ENCODE measurements around the gene PARP11.

The PARP11 gene

DNA sequence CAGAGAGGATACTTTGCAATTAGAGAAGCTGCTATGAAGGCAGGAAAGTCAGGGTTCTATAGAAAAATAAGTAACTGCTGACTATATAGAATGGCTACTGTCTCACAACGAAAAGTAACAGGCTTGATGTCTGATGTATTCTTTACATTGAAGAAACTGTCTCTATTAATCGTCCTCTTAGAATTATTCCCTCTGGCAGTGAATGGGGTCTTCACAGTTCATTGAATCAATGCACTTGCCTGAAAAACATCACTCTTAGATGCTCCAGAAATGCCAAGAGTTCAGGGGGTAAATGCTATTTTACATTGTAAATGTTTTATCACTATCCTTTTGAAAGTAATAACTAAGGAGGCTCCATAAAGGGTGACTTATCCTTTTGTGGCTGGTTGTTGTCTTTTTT lies 82.6 kb downstream of the PARP11 start:
- TF ChIP-seq, protein P1, sequence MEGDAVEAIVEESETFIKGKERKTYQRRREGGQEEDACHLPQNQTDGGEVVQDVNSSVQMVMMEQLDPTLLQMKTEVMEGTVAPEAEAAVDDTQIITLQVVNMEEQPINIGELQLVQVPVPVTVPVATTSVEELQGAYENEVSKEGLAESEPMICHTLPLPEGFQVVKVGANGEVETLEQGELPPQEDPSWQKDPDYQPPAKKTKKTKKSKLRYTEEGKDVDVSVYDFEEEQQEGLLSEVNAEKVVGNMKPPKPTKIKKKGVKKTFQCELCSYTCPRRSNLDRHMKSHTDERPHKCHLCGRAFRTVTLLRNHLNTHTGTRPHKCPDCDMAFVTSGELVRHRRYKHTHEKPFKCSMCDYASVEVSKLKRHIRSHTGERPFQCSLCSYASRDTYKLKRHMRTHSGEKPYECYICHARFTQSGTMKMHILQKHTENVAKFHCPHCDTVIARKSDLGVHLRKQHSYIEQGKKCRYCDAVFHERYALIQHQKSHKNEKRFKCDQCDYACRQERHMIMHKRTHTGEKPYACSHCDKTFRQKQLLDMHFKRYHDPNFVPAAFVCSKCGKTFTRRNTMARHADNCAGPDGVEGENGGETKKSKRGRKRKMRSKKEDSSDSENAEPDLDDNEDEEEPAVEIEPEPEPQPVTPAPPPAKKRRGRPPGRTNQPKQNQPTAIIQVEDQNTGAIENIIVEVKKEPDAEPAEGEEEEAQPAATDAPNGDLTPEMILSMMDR (IDR thresholded peaks at IDR 0.05; ENCODE audit: borderline replicate concordance, control extremely low read depth, extremely low read depth, insufficient read depth, missing control alignments), result no peak
- no peak for DNase-seq (ENCODE audit: low spot score)
- in situ Hi-C loops (cut with MboI; ENCODE audit: low sequenced_read_pairs, unreplicated experiment), result loop anchor here (25.0 kb wide), 1 partner anchor 453 kb away; no protein-coding TSS in a partner anchor

DNA sequence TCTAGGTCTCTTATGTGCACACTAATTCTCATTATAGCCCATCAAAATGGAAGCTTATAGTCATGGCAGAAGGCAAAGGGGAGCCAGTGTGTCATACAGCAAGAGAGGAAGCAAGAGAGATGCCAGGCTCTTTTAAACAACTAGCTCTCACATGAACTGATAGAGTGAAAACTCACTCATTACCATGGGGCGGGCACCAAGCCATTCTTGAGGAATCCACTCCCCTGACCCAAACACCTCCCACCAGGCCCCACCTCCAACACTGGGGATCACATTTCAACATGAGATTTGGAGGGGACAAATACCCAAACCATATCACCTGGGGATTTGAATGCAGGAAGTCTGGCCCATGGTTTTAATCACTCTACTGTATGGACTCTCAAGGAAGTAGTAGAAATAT lies 83.4 kb downstream of the PARP11 start:
- TF ChIP-seq, protein P1 (IDR thresholded peaks at IDR 0.05; ENCODE audit: borderline replicate concordance, control extremely low read depth, extremely low read depth, insufficient read depth, missing control alignments), result no peak
- DNase-seq (ENCODE audit: low spot score), result no peak
- in situ Hi-C loops (cut with MboI; ENCODE audit: low sequenced_read_pairs, unreplicated experiment), result loop anchor here (25.0 kb wide), 1 partner anchor 453 kb away; no protein-coding TSS in a partner anchor

DNA sequence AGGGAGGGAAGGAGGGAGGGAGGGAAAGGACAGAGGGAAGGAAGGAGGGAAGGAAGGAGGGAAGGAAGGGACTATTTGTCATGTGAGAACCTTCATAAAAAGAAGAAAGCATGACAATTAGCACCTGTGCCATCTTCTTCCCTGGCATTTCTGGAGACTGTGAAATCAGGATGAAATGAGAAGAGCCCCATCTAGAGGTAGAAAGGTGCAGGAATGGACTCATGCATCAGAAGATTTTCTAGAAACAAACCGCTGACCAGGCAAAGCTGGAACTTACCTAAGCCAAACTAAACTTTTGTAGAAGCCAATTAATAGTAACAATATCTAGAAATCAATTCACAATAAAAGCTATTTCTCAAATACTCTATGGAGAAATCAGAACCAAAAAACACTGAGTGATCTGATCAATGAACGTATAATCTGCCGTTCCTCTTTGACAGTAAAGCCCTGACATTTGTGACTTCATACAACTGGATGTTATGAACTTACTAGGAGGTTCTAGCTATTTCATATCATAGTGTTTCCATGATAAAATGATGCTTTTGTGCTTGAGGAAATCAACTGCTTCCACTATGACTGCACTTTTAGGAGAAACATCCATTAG lies 95.9 kb downstream of the PARP11 start:
- TF ChIP-seq, protein P1 (IDR thresholded peaks at IDR 0.05; ENCODE audit: borderline replicate concordance, control extremely low read depth, extremely low read depth, insufficient read depth, missing control alignments), result peak; percentile 51
- peak; percentile 51 for DNase-seq (ENCODE audit: low spot score)
- in situ Hi-C loops (cut with MboI; ENCODE audit: low sequenced_read_pairs, unreplicated experiment), result loop anchor here (25.0 kb wide), 1 partner anchor 440 kb away; no protein-coding TSS in a partner anchor

DNA sequence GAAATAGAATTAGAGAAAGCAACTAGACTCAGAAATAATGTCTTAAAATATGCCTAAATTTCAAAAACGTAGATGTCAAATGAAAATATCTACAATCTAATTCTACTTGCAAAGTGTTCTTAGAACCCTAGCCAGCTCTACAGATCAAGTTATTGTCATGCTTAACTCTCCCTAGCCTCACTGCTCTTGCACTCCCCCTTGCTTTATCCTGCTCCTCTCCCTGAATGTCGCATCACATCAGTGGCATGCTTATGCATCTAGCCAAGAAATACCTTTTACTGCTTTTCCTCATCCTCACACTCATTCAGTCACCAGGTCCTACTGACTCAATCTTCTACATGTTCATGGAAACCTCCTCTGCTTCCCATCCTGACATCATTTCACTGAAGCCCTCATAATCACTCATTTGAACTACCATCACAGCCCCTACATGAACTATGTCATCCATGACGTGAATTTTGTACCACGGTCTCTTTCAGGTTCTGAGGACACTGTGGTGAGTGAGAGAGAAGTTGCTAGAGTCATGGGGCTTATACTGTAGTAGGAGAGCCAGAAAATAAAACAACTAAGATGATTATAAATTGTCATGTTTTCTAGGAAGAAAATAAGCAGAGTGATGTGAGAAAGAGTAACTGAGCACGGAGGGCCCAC lies 97.7 kb downstream of the PARP11 start:
- TF ChIP-seq, protein P1 (IDR thresholded peaks at IDR 0.05; ENCODE audit: borderline replicate concordance, control extremely low read depth, extremely low read depth, insufficient read depth, missing control alignments), result no peak
- in situ Hi-C loops (cut with MboI; ENCODE audit: low sequenced_read_pairs, unreplicated experiment), result loop anchor here (25.0 kb wide), 1 partner anchor 438 kb away; no protein-coding TSS in a partner anchor
- no peak for DNase-seq (ENCODE audit: low spot score)

DNA sequence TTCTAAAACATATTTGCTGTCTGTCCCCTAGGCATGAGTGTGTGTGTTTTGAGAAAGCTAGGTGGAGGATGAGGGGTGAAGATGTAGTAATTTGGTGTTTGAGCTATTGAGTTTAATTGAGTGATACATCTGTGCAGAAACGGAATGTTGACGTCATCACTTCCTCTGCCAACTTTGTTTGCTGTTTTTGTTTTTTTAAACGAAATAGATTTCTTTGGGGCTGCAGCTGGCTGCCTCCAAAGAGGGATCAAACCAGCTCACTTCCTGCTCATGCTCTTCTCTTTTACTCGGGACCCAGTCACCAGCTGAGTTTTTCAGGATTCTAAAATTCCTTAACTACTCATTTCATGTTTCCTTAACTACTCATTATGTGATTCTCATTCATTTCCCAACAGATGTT lies 100.8 kb downstream of the PARP11 start:
- no peak for DNase-seq (ENCODE audit: low spot score)
- in situ Hi-C loops (cut with MboI; ENCODE audit: low sequenced_read_pairs, unreplicated experiment), result no loop called here
- TF ChIP-seq, protein P1 (IDR thresholded peaks at IDR 0.05; ENCODE audit: borderline replicate concordance, control extremely low read depth, extremely low read depth, insufficient read depth, missing control alignments), result no peak

DNA sequence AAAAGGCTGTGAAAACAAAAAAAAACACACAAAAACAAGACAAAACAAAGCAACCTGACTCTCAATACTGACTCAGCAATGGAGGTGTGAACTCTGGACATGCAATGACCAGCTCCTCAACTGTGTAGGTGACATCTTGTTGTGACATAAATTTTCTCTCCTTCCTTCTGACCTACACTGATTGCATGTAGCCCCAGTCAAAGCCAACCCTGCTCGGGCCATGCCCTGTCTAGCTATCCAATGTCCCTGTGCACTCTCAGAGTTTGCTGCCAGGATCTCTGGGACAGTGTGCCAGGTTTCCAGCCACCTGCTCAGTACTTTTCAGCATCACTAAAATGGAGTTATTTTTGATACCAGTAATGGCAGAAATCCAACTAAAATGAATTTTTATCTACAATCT lies 101.3 kb downstream of the PARP11 start:
- in situ Hi-C loops (cut with MboI; ENCODE audit: low sequenced_read_pairs, unreplicated experiment), result no loop called here

More for the DNA sequence above, 101.3 kb downstream of the PARP11 start:
- TF ChIP-seq, protein P1 (IDR thresholded peaks at IDR 0.05; ENCODE audit: borderline replicate concordance, control extremely low read depth, extremely low read depth, insufficient read depth, missing control alignments), result no peak
- no peak for DNase-seq (ENCODE audit: low spot score)
